ENCODE data around the gene CAD. TPM values are rescaled to one million over a fixed set of nuclear protein-coding genes. Genes with fewer than 3 reads are reported as not detected.

Gene CAD
- total RNA-seq, 2 donors from 2014 or later = 12.7 to 15.2 TPM

- intact Hi-C loops (cut with DNase I) = loop anchor here in 1 of 2 donors (10.0 kb wide), 1 partner anchor 50 kb away; no protein-coding TSS in a partner anchor
- ATAC-seq (no peak), DNase-seq (no peak)
These were observed 27.9 kb downstream of the CAD start for GRCh38 chr2:27245116-27245515.

- ATAC-seq = peak; percentile 10 to 23
- intact Hi-C loops (cut with DNase I) = loop anchor here in 1 of 2 donors (10.0 kb wide), 1 partner anchor 49 kb away; no protein-coding TSS in a partner anchor
- DNase-seq = no peak
These were observed 28.5 kb downstream of the CAD start for GRCh38 chr2:27245626-27246025.

GRCh38 chr2:27247893-27248292 lies 30.7 kb downstream of the CAD start:
- intact Hi-C loops (cut with DNase I) = loop anchor here in 1 of 2 donors (10.0 kb wide), 1 partner anchor 47 kb away; no protein-coding TSS in a partner anchor
- DNase-seq (no peak), ATAC-seq (no peak)

- intact Hi-C loops (cut with DNase I) = loop anchor here in 1 of 2 donors (10.0 kb wide), 1 partner anchor 45 kb away; no protein-coding TSS in a partner anchor
- no peak for DNase-seq
- ATAC-seq = no peak
These were observed 32.2 kb downstream of the CAD start for GRCh38 chr2:27249159-27249890.

- peak; percentile 74 for DNase-seq
- peak; percentile 79 to 85 for ATAC-seq
- intact Hi-C loops (cut with DNase I) = loop anchor here (2.0 to 10.0 kb wide), 2 partner anchors 45 to 53 kb away; no protein-coding TSS in a partner anchor
These were observed 32.9 kb downstream of the CAD start for GRCh38 chr2:27249891-27250651.

- DNase-seq (no peak), ATAC-seq (no peak)
- intact Hi-C loops (cut with DNase I) = loop anchor here in 1 of 2 donors (2.0 kb wide), 1 partner anchor 52 kb away; no protein-coding TSS in a partner anchor
These were observed 33.6 kb downstream of the CAD start for GRCh38 chr2:27250652-27251379.

- ATAC-seq (no peak), DNase-seq (no peak)
- intact Hi-C loops (cut with DNase I) = loop anchor here in 1 of 2 donors (2.0 kb wide), 1 partner anchor 51 kb away; no protein-coding TSS in a partner anchor
These were observed 34.6 kb downstream of the CAD start for GRCh38 chr2:27251766-27252165.

GRCh38 chr2:27255187-27255586 lies 38.0 kb downstream of the CAD start:
- DNase-seq (no peak), ATAC-seq (peak; percentile 42 to 69)
- intact Hi-C loops (cut with DNase I) = no loop called here

GRCh38 chr2:27255660-27256059 lies 38.5 kb downstream of the CAD start:
- intact Hi-C loops (cut with DNase I) = no loop called here
- ATAC-seq (no peak), DNase-seq (no peak)

- ATAC-seq (no peak), DNase-seq (no peak)
- intact Hi-C loops (cut with DNase I) = no loop called here
These were observed 39.8 kb downstream of the CAD start for GRCh38 chr2:27256855-27257454.

- intact Hi-C loops (cut with DNase I) = no loop called here
- DNase-seq (no peak), ATAC-seq (no peak)
These were observed 40.9 kb downstream of the CAD start for GRCh38 chr2:27258051-27258450.

GRCh38 chr2:27261241-27261925 lies 44.2 kb downstream of the CAD start:
- intact Hi-C loops (cut with DNase I) = no loop called here
- no peak for ATAC-seq
- DNase-seq = no peak

- intact Hi-C loops (cut with DNase I) = no loop called here
- no peak for DNase-seq
- no peak for ATAC-seq
These were observed 44.7 kb downstream of the CAD start for GRCh38 chr2:27261926-27262298.

- ATAC-seq (peak; percentile 86), DNase-seq (peak; percentile 81)
- intact Hi-C loops (cut with DNase I) = no loop called here
These were observed 45.5 kb downstream of the CAD start, which contains the start of gene SLC30A3 for GRCh38 chr2:27262379-27263286. SLC30A3 (minus strand) TSS chr2:27263047; CDS start chr2:27262906, 141 bp downstream.

- intact Hi-C loops (cut with DNase I) = no loop called here
- DNase-seq (no peak), ATAC-seq (no peak)
These were observed 46.4 kb downstream of the CAD start for GRCh38 chr2:27263287-27264252.

- peak; percentile 31 to 58 for ATAC-seq
- intact Hi-C loops (cut with DNase I) = no loop called here
These were observed 47.1 kb downstream of the CAD start for GRCh38 chr2:27264253-27264752.

More at GRCh38 chr2:27264253-27264752, 47.1 kb downstream of the CAD start:
- no peak for DNase-seq

Measured in left cardiac atrium (tissue), 4 donors.